Lower lobe of right lung (tissue), 2 donors: ENCODE results near the gene PARVB. TPM values are rescaled to one million over a fixed set of nuclear protein-coding genes. Genes with fewer than 3 reads are reported as not detected.

ENCODE experiments used
- ATAC-seq, 2 donors: fragments of 200-7000 bp; cut with Tn5 transposase; one replicate each; pipeline ENCODE4 v1.9.1; 2020 to 2022; ENCODE audit warnings: mild to moderate bottlenecking in 2 of 2, moderate library complexity in 2 of 2
- DNase-seq: peaks from one replicate; pipeline ENCODE4 v3.0.0-alpha.2; 2020
- H3K27ac ChIP-seq: fragments of 200-600 bp; one replicate; pipeline ENCODE4 v1.8.0; 2022
- H3K27me3 ChIP-seq: fragments of 200-600 bp; one replicate; pipeline ENCODE4 v1.8.0; 2022; ENCODE audit warnings: low read depth
- H3K36me3 ChIP-seq: fragments of 200-600 bp; one replicate; pipeline ENCODE4 v1.8.0; 2022; ENCODE audit warnings: mild to moderate bottlenecking
- H3K4me1 ChIP-seq: fragments of 200-600 bp; one replicate; pipeline ENCODE4 v1.8.0; 2022
- H3K4me3 ChIP-seq: fragments of 200-600 bp; one replicate; pipeline ENCODE4 v1.8.0; 2022; ENCODE audit warnings: mild to moderate bottlenecking
- H3K9me3 ChIP-seq: fragments of 200-600 bp; one replicate; pipeline ENCODE4 v1.8.0; 2022
- intact Hi-C: fragments of 100-400 bp; cut with DNase I; formaldehyde crosslinking; loops from one replicate; pipeline ENCODE4 v1.11.0; 2022
- total RNA-seq: library from RNA; stranded (reverse); fragmentation: NEBNext Ultra II Directional; extraction: Animal tissue kit (Norgen Biotek cat#: 25700); gene quantifications from one replicate; pipeline ENCODE4 v1.2.1, GENCODE V29; 2021
- TF ChIP-seq, protein P1 (sequence below): fragments of 200-600 bp; IDR thresholded peaks from one replicate; pipeline ENCODE4 v1.8.0; 2022; ENCODE audit warnings: antibody characterized with exemption, mild to moderate bottlenecking
- donor health status: DM: no; HTN: yes; CAD: no; lungs with severe emphysema.

Gene PARVB
- total RNA-seq, 1 donor from 2014 or later: 44.7 TPM

- ATAC-seq: no peak
- no peak overlapping the region for H3K27ac ChIP-seq
- no peaks in the 10 kb centered on the region for H3K36me3 ChIP-seq
- peaks cover 8% of the 10 kb centered on the region for H3K27me3 ChIP-seq
- no peak for DNase-seq
- peaks cover 6% of the 10 kb centered on the region for H3K9me3 ChIP-seq
- no peak overlapping the region for H3K4me3 ChIP-seq
- H3K4me1 ChIP-seq: no peaks in the 10 kb centered on the region
- TF ChIP-seq, protein P1, sequence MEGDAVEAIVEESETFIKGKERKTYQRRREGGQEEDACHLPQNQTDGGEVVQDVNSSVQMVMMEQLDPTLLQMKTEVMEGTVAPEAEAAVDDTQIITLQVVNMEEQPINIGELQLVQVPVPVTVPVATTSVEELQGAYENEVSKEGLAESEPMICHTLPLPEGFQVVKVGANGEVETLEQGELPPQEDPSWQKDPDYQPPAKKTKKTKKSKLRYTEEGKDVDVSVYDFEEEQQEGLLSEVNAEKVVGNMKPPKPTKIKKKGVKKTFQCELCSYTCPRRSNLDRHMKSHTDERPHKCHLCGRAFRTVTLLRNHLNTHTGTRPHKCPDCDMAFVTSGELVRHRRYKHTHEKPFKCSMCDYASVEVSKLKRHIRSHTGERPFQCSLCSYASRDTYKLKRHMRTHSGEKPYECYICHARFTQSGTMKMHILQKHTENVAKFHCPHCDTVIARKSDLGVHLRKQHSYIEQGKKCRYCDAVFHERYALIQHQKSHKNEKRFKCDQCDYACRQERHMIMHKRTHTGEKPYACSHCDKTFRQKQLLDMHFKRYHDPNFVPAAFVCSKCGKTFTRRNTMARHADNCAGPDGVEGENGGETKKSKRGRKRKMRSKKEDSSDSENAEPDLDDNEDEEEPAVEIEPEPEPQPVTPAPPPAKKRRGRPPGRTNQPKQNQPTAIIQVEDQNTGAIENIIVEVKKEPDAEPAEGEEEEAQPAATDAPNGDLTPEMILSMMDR: no peak
- intact Hi-C loops: no loop called here
These were observed 195.2 kb downstream of the PARVB start for GRCh38 chr22:44219101-44219870.

DNA sequence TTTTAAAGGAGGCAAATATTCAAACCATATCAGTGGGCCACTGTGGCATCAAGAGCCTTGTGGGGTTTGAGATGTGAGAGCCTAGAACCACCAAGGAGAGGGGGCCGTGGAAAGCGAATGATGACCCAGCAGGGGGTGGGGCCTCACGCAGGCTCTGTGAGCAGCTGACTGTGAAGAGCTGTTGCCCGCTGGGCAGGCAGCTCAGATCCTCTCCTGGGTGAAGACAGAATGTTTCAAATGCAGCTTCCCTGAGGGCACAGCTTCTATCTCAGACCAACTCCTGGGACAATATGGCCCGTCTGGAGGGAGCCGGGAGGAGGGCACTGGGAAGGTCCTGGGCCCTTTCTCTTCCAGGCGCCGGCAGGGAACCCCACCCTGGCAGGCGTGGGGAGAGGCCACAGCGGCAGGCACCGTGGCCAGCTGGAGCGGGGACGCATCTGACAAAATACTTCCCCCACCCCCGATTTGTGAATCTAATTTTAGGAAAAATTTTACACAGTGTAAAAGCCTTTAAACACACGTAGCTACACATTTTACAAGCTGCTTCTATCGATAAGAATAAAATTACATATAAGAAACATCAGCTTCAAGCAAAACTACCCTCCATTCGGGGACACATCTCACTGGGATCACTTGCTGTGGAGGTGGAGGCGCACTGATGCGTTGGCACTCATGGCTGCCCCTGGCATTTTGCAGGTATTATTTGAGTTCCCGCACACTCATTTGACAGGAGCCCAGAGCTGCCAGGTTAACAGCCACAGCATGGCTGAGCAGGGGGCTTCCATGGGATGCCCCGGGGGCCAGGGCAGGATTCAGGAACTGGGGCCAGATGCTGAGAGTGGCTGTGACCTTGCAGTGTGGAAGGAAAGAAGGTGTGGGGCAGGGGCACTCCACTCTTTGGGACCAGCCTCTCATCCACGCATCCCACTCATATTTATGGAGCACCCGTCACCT lies 196.9 kb downstream of the PARVB start:
- DNase-seq (no peak), ATAC-seq (no peak)
- H3K27ac ChIP-seq: no peak overlapping the region
- peaks cover 4% of the 10 kb centered on the region for H3K27me3 ChIP-seq
- no peak overlapping the region for H3K4me3 ChIP-seq
- TF ChIP-seq, protein P1: no peak
- intact Hi-C loops: no loop called here
- no peaks in the 10 kb centered on the region for H3K9me3 ChIP-seq
- H3K4me1 ChIP-seq: no peaks in the 10 kb centered on the region
- H3K36me3 ChIP-seq: no peaks in the 10 kb centered on the region

- DNase-seq (no peak), ATAC-seq (no peak)
- intact Hi-C loops: no loop called here
- Histone ChIP-seq H3K9me3 (no peaks in the 10 kb centered on the region), H3K4me3 (no peak overlapping the region), H3K27ac (no peak overlapping the region), H3K4me1 (no peaks in the 10 kb centered on the region), H3K36me3 (no peaks in the 10 kb centered on the region), H3K27me3 (peaks cover 4% of the 10 kb centered on the region)
- TF ChIP-seq, protein P1: no peak
These were observed 197.8 kb downstream of the PARVB start for GRCh38 chr22:44221710-44222475.

Other genes with a start within 250 kb of the PARVB start
- 5.8 TPM for gene EFCAB6, start 212.0 kb upstream of the PARVB start, total RNA-seq
- not detected for gene SULT4A1, start 161.8 kb upstream of the PARVB start, total RNA-seq
- gene PNPLA5, start 132.3 kb upstream of the PARVB start, total RNA-seq: not detected
- gene PNPLA3, start 100.5 kb upstream of the PARVB start, total RNA-seq: 6.9 TPM
- 28.5 TPM for gene SAMM50, start 68.9 kb upstream of the PARVB start, total RNA-seq
- 96.2 TPM for gene PARVG, start 156.6 kb downstream of the PARVB start, total RNA-seq